ENCODE results near the gene PCTP.

DNA sequence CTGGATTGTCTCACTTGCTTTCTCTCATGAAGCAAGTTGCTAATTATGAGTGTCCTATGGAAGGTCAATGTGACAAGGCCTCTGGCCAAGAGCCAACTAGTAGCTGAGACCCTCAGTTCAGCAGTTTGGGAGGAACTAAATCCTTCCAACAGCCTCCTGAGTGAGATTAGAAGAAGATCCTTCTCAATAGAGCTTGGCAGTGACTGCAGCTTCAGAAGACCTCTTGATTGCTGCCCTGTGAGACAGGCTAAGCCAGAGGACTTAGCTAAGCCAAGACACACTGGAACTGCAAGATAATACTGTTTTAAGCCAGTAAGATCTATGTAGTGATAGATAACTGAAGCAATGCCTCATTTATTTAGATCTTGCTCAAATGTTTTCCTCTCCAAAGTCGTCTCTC lies 34.3 kb downstream of the PCTP start:
- TF ChIP-seq, protein P1, sequence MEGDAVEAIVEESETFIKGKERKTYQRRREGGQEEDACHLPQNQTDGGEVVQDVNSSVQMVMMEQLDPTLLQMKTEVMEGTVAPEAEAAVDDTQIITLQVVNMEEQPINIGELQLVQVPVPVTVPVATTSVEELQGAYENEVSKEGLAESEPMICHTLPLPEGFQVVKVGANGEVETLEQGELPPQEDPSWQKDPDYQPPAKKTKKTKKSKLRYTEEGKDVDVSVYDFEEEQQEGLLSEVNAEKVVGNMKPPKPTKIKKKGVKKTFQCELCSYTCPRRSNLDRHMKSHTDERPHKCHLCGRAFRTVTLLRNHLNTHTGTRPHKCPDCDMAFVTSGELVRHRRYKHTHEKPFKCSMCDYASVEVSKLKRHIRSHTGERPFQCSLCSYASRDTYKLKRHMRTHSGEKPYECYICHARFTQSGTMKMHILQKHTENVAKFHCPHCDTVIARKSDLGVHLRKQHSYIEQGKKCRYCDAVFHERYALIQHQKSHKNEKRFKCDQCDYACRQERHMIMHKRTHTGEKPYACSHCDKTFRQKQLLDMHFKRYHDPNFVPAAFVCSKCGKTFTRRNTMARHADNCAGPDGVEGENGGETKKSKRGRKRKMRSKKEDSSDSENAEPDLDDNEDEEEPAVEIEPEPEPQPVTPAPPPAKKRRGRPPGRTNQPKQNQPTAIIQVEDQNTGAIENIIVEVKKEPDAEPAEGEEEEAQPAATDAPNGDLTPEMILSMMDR (conservative IDR thresholded peaks at IDR 0.05), result no peak
- TF ChIP-seq ZFX (IDR thresholded peaks at IDR 0.05), result no peak

Measured in C4-2B (cell line).